ENCODE data around the gene CAB39. TPM values are rescaled to one million over a fixed set of nuclear protein-coding genes. Genes with fewer than 3 reads are reported as not detected.
A peak's percentile ranks its signal among the peaks of the same experiment; 100 is the strongest.

Gene CAB39
- total and polyA plus RNA-seq, 2 experiments from 2014 or later, result 18.7 to 67.5 TPM

DNA sequence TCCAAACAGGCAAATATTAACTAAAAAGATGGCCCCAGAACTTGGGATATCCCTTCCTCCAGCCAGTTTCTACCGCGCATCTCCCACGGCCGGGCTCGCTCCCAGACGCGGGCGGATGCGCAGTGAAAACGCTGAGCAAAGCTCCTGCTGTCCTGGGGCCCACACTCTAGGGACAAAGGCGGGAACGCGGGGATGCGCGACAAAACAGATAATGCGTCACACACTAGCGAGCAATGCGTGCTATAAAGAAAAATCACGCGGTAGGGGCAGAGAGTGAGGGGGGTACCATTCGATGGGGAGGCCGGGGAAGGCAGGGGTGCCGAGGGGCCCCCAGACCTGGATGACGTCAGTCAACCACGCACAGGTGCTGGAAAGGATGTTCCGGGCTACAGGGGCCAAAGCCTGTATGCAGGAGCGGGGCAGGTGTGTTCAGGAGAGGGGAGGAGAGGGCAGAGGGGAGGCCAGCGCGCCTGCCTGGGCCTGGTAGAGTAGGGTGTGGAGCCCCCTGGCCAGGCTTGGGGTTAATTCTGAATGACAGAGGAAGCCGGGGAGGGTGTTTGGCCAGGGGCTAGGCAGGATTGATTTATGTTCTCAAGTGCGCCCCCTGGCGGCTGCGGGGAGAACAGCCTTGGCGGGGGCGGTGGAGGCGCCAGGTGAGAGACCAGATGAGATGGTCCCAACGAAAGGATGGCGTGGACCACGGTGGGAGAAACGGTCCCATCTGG, 137.2 kb downstream of the CAB39 start:
- Histone ChIP-seq H3K27ac (ENCODE audit: low read depth) (no peak overlapping the region), H3F3A (replicated peaks; ENCODE audit: low read depth) (0 out of 2 replicates have a peak, but pooled peaks cover 3% of the 10 kb centered on the region), H3K36me3 (ENCODE audit: insufficient read depth) (no peaks in the 10 kb centered on the region), H3K4me2 (peak overlapping the region; percentile 50), H3K4me1 (ENCODE audit: insufficient read depth) (no peaks in the 10 kb centered on the region; the same call in 1 of the 2 replicates), H4K20me1 (replicated peaks; ENCODE audit: insufficient read depth) (no peaks in the 10 kb centered on the region), H3K27me3 (ENCODE audit: insufficient read depth) (no peaks in the 10 kb centered on the region), H3K79me2 (replicated peaks; ENCODE audit: insufficient read depth) (no peaks in the 10 kb centered on the region), H3K9me2 (ENCODE audit: insufficient read depth) (no peaks in the 10 kb centered on the region), H2AFZ (peak overlapping the region; percentile 83), H3K4me3 (no peak overlapping the region)
- ATAC-seq (peak; percentile 89), DNase-seq (ENCODE audit: low spot score) (peak; percentile 95)
- Mint-ChIP-seq H3K27ac (no peak overlapping the region), H3K4me3 (no peak overlapping the region), H3K27me3 (ENCODE audit: insufficient read depth, low read depth, poor library complexity) (peaks cover 10% of the 10 kb centered on the region), H3K9me3 (peaks cover 9% of the 10 kb centered on the region), H3K4me1 (peaks cover 17% of the 10 kb centered on the region), H3K36me3 (ENCODE audit: low read depth) (no peaks in the 10 kb centered on the region; the same call in 1 of the 3 replicates)
- TF ChIP-seq, protein P1, sequence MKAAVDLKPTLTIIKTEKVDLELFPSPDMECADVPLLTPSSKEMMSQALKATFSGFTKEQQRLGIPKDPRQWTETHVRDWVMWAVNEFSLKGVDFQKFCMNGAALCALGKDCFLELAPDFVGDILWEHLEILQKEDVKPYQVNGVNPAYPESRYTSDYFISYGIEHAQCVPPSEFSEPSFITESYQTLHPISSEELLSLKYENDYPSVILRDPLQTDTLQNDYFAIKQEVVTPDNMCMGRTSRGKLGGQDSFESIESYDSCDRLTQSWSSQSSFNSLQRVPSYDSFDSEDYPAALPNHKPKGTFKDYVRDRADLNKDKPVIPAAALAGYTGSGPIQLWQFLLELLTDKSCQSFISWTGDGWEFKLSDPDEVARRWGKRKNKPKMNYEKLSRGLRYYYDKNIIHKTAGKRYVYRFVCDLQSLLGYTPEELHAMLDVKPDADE (IDR thresholded peaks at IDR 0.05), result no peak
- TF ChIP-seq, protein P2, sequence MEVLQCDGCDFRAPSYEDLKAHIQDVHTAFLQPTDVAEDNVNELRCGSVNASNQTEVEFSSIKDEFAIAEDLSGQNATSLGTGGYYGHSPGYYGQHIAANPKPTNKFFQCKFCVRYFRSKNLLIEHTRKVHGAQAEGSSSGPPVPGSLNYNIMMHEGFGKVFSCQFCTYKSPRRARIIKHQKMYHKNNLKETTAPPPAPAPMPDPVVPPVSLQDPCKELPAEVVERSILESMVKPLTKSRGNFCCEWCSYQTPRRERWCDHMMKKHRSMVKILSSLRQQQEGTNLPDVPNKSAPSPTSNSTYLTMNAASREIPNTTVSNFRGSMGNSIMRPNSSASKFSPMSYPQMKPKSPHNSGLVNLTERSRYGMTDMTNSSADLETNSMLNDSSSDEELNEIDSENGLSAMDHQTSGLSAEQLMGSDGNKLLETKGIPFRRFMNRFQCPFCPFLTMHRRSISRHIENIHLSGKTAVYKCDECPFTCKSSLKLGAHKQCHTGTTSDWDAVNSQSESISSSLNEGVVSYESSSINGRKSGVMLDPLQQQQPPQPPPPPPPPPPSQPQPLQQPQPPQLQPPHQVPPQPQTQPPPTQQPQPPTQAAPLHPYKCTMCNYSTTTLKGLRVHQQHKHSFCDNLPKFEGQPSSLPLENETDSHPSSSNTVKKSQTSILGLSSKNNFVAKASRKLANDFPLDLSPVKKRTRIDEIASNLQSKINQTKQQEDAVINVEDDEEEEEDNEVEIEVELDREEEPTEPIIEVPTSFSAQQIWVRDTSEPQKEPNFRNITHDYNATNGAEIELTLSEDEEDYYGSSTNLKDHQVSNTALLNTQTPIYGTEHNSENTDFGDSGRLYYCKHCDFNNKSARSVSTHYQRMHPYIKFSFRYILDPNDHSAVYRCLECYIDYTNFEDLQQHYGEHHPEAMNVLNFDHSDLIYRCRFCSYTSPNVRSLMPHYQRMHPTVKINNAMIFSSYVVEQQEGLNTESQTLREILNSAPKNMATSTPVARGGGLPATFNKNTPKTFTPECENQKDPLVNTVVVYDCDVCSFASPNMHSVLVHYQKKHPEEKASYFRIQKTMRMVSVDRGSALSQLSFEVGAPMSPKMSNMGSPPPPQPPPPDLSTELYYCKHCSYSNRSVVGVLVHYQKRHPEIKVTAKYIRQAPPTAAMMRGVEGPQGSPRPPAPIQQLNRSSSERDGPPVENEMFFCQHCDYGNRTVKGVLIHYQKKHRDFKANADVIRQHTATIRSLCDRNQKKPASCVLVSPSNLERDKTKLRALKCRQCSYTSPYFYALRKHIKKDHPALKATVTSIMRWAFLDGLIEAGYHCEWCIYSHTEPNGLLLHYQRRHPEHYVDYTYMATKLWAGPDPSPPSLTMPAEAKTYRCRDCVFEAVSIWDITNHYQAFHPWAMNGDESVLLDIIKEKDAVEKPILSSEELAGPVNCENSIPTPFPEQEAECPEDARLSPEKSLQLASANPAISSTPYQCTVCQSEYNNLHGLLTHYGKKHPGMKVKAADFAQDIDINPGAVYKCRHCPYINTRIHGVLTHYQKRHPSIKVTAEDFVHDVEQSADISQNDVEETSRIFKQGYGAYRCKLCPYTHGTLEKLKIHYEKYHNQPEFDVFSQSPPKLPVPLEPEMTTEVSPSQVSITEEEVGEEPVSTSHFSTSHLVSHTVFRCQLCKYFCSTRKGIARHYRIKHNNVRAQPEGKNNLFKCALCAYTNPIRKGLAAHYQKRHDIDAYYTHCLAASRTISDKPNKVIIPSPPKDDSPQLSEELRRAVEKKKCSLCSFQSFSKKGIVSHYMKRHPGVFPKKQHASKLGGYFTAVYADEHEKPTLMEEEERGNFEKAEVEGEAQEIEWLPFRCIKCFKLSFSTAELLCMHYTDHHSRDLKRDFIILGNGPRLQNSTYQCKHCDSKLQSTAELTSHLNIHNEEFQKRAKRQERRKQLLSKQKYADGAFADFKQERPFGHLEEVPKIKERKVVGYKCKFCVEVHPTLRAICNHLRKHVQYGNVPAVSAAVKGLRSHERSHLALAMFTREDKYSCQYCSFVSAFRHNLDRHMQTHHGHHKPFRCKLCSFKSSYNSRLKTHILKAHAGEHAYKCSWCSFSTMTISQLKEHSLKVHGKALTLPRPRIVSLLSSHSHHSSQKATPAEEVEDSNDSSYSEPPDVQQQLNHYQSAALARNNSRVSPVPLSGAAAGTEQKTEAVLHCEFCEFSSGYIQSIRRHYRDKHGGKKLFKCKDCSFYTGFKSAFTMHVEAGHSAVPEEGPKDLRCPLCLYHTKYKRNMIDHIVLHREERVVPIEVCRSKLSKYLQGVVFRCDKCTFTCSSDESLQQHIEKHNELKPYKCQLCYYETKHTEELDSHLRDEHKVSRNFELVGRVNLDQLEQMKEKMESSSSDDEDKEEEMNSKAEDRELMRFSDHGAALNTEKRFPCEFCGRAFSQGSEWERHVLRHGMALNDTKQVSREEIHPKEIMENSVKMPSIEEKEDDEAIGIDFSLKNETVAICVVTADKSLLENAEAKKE (CRISPR knock-in tag; IDR thresholded peaks at IDR 0.05), result peak; percentile 85
- TF ChIP-seq EZH2 (IDR thresholded peaks at IDR 0.05; ENCODE audit: low read depth, unreplicated experiment) (no peak), JUNB (IDR thresholded peaks at IDR 0.05; ENCODE audit: unreplicated experiment) (no peak), POLR2AphosphoS5 (IDR thresholded peaks at IDR 0.05; ENCODE audit: low read depth) (no peak), EZH2phosphoT487 (IDR thresholded peaks at IDR 0.05; ENCODE audit: unreplicated experiment) (no peak), ZNF114 (CRISPR knock-in tag; IDR thresholded peaks at IDR 0.05) (0 out of 2 replicates have a peak, but pooled peaks have one; percentile 77), CREB1 (CRISPR knock-in tag; IDR thresholded peaks at IDR 0.05; ENCODE audit: low read depth) (0 out of 2 replicates have a peak, but pooled peaks have one; percentile 15), STAT1 (IDR thresholded peaks at IDR 0.05; ENCODE audit: unreplicated experiment) (no peak), NANOG (IDR thresholded peaks at IDR 0.05; ENCODE audit: borderline replicate concordance) (no peak), ZNF331 (CRISPR knock-in tag; IDR thresholded peaks at IDR 0.05; ENCODE audit: low read depth) (no peak)
- TF ChIP-seq, protein P3, sequence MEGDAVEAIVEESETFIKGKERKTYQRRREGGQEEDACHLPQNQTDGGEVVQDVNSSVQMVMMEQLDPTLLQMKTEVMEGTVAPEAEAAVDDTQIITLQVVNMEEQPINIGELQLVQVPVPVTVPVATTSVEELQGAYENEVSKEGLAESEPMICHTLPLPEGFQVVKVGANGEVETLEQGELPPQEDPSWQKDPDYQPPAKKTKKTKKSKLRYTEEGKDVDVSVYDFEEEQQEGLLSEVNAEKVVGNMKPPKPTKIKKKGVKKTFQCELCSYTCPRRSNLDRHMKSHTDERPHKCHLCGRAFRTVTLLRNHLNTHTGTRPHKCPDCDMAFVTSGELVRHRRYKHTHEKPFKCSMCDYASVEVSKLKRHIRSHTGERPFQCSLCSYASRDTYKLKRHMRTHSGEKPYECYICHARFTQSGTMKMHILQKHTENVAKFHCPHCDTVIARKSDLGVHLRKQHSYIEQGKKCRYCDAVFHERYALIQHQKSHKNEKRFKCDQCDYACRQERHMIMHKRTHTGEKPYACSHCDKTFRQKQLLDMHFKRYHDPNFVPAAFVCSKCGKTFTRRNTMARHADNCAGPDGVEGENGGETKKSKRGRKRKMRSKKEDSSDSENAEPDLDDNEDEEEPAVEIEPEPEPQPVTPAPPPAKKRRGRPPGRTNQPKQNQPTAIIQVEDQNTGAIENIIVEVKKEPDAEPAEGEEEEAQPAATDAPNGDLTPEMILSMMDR (conservative IDR thresholded peaks at IDR 0.05; ENCODE audit: low read depth in 2 of 2), result peak; percentile 90 to 98
- TF ChIP-seq, protein P4, sequence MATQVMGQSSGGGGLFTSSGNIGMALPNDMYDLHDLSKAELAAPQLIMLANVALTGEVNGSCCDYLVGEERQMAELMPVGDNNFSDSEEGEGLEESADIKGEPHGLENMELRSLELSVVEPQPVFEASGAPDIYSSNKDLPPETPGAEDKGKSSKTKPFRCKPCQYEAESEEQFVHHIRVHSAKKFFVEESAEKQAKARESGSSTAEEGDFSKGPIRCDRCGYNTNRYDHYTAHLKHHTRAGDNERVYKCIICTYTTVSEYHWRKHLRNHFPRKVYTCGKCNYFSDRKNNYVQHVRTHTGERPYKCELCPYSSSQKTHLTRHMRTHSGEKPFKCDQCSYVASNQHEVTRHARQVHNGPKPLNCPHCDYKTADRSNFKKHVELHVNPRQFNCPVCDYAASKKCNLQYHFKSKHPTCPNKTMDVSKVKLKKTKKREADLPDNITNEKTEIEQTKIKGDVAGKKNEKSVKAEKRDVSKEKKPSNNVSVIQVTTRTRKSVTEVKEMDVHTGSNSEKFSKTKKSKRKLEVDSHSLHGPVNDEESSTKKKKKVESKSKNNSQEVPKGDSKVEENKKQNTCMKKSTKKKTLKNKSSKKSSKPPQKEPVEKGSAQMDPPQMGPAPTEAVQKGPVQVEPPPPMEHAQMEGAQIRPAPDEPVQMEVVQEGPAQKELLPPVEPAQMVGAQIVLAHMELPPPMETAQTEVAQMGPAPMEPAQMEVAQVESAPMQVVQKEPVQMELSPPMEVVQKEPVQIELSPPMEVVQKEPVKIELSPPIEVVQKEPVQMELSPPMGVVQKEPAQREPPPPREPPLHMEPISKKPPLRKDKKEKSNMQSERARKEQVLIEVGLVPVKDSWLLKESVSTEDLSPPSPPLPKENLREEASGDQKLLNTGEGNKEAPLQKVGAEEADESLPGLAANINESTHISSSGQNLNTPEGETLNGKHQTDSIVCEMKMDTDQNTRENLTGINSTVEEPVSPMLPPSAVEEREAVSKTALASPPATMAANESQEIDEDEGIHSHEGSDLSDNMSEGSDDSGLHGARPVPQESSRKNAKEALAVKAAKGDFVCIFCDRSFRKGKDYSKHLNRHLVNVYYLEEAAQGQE (IDR thresholded peaks at IDR 0.05; ENCODE audit: unreplicated experiment), result no peak
